HG02642 (cell line): Measurements from ENCODE around the gene GOLGA1.
"Not testable (repeated sequence)": the region's sequence is repeated elsewhere in the genome, so short reads cannot be mapped to it uniquely, and the experiment has no call there.

Experiments used
- ATAC-seq: cut with Tn5 transposase; IDR thresholded peaks from one replicate; pipeline ENCODE4 v1.9.1; 2021; ENCODE audit warnings: mild to moderate bottlenecking; ENCODE audit not compliant: unreplicated experiment, poor library complexity

Gene GOLGA1

GRCh38 chr9:124840300-124840833 is 100.5 kb downstream of the GOLGA1 start:
- no peak for ATAC-seq

- ATAC-seq = no peak
These were observed 101.1 kb downstream of the GOLGA1 start for GRCh38 chr9:124839612-124840299.

- ATAC-seq = not testable (repeated sequence)
These were observed 102.2 kb downstream of the GOLGA1 start for GRCh38 chr9:124838567-124839275.

GRCh38 chr9:124838132-124838531 is 102.8 kb downstream of the GOLGA1 start:
- ATAC-seq = not testable (repeated sequence)

- no peak for ATAC-seq
These were observed 105.8 kb downstream of the GOLGA1 start for GRCh38 chr9:124835026-124835557.

- ATAC-seq = no peak
These were observed 106.3 kb downstream of the GOLGA1 start for GRCh38 chr9:124834591-124834990.

- ATAC-seq = no peak
These were observed 109.1 kb downstream of the GOLGA1 start for GRCh38 chr9:124831642-124832364.

- ATAC-seq = no peak
These were observed 110.3 kb downstream of the GOLGA1 start for GRCh38 chr9:124830593-124830992.

GRCh38 chr9:124829334-124829669 is 111.6 kb downstream of the GOLGA1 start:
- no peak for ATAC-seq

GRCh38 chr9:124828489-124829333 is 112.2 kb downstream of the GOLGA1 start:
- ATAC-seq = no peak
